Activated T-cell treated with anti-CD3 and anti-CD28 coated beads, Interleukin-2, amount 50 U/mL, for 72 hours (primary cell): Measurements from ENCODE around the gene MAN2B1. TPM values are rescaled to one million over a fixed set of nuclear protein-coding genes. Genes with fewer than 3 reads are reported as not detected.
"Not testable (repeated sequence)": the region's sequence is repeated elsewhere in the genome, so short reads cannot be mapped to it uniquely, and the experiment has no call there.

Source experiments
- ATAC-seq, 2 donors: fragments of 150-1000 bp; cut with Tn5 transposase; replicated peaks in 1 of 2; 2 replicates each; pipeline ENCODE4 v1.10.0; 2021; ENCODE audit warnings: moderate library complexity in 2 of 2, mild to moderate bottlenecking in 1 of 2
- DNase-seq, 2 donors: peaks; one replicate each; pipeline ENCODE4 v3.0.0; 2021 to 2022; ENCODE audit warnings: mixed read lengths in 1 of 2
- H3K27ac Mint-ChIP-seq: one replicate; pipeline ENCODE4 v1.8.0; 2022; ENCODE audit warnings: mild to moderate bottlenecking, moderate library complexity, mixed read lengths
- H3K27me3 Mint-ChIP-seq: one replicate; pipeline ENCODE4 v1.8.0; 2022; ENCODE audit warnings: low read depth, mixed read lengths
- H3K36me3 Mint-ChIP-seq, 2 donors: one replicate each; pipeline ENCODE4 v1.8.0; 2022; ENCODE audit warnings: mixed read lengths in 2 of 2, mild to moderate bottlenecking in 1 of 2; ENCODE audit not compliant: insufficient read depth in 2 of 2
- H3K4me1 Mint-ChIP-seq: one replicate; pipeline ENCODE4 v1.8.0; 2022; ENCODE audit warnings: low read depth, mixed read lengths
- H3K4me3 Mint-ChIP-seq, 2 donors: one replicate each; pipeline ENCODE4 v1.8.0; 2022; ENCODE audit warnings: mild to moderate bottlenecking in 2 of 2, mixed read lengths in 2 of 2, moderate library complexity in 2 of 2
- H3K9me3 Mint-ChIP-seq, 2 donors: one replicate each; pipeline ENCODE4 v1.8.0; 2022; ENCODE audit warnings: mixed read lengths in 2 of 2
- total RNA-seq, 2 donors: library from RNA; stranded (reverse); gene quantifications; one replicate each; pipeline ENCODE4 v1.2.3, GENCODE V29; 2022

The MAN2B1 gene
- total RNA-seq, 2 donors from 2014 or later: 75.8 to 109 TPM

DNA sequence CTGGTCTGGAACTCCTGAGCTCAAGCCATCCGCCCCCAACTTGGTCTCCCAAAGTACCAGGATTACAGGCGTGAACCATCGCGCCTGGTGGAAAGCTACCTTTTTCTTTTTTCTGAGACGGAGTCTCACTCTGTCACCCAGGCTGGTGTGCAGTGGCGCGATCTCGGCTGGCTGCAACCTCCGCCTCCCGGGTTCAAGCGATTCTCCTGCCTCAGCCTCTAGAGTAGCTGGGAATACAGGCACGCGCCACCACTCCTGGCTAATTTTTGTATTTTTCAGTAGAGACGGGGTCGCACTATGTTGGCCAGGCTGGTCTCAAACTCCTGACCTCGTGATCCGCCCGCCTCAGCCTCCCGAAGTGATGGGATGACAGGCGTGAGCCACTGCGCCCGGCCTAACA is 30.9 kb upstream of the MAN2B1 start:
- Mint-ChIP-seq H3K4me1 (peaks cover 11% of the 10 kb centered on the region), H3K4me3 (peak overlapping the region; percentile 51 to 53), H3K27ac (peak overlapping the region; percentile 38)
- H3K27me3 Mint-ChIP-seq, H3K36me3 Mint-ChIP-seq, DNase-seq, ATAC-seq, H3K9me3 Mint-ChIP-seq: not testable (repeated sequence)

DNA sequence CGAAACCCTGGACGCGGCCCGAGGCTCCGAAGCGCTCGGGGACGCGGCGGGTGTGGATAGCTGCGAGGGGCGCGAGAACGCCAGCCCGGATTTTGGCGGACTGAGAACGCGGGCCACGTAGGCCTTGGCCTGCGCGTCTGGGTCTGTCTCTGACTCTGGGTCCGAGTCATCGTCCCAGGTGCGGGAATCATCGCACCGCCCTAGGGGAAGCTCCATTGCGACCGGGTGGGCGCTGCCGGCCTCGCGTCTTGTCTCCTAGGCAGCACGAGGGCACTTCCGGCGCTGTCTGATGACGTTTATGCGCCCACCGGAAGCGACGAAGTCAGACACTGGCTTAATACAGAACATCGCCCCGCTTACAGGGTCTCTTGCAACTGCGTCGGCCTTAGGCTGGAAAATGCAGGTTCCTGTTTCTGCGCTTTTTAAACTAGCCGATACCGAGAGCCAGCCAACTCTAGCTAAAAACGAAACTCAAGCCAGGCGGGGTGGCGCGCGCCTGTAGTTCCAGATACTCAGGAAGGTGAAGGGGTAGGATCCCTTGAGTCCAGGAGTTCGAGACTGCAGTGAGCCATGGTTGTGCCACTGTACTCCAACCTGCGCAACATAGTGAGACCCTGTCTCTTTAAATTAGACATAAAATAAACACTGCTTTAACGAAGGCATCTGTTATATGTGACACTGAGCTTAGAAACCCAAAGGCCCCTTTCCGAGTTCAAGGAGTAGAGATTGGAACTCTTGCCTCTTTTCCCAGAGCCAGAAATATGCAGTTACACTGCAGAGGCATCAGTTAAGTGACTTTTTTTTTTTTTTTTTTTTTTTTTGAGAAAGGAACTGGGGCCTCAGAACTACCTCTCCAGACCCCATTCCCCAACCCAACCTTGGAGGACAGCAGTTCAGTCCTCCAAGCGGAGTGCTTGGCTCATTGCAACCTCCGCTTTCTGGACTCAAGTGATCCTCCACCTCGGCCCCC is 30.1 kb upstream of the MAN2B1 start, which contains the start of gene FBXW9:
TSS of gene FBXW9 (minus strand) at position 266 of the 970 bp plus-strand sequence. CDS start at position 216, 50 bp downstream.
- Mint-ChIP-seq H3K27me3 (no peaks in the 10 kb centered on the region), H3K27ac (peak within 1 kb of the TSS; percentile 97), H3K36me3 (peaks cover 0 to 4% of the 10 kb centered on the region in 2 donors), H3K4me1 (peaks cover 11% of the 10 kb centered on the region), H3K4me3 (peak within 1 kb of the TSS; percentile 87 to 97), H3K9me3 (no peaks in the 10 kb centered on the region)
- ATAC-seq (peak; percentile 94 to 95), DNase-seq (peak; percentile 96 to 97)

DNA sequence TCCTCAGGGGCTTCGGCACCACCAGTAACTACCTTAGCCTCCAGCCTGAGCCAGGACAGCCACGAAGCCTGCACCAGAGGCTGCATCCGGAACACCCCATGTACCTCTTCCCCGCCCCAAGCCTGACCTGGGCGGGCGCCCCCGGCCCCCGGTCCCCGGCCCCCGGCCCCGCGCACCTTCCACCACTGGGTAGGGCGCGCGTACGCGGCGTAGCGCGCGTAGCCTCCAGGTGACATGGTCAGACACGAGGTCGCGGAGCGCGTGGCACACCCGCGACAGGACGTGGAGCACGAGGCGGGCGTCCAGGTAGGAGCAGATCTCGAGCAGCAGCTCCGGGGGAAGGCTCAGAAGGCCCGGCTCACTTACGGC is 29.4 kb upstream of the MAN2B1 start:
- H3K4me1 Mint-ChIP-seq: peaks cover 11% of the 10 kb centered on the region
- H3K36me3 Mint-ChIP-seq: peaks cover 0 to 4% of the 10 kb centered on the region in 2 donors
- H3K27ac Mint-ChIP-seq: no peak overlapping the region
- ATAC-seq: peak; percentile 16 to 21
- DNase-seq: peak in 1 of 2 donors; percentile 23
- H3K9me3 Mint-ChIP-seq: no peaks in the 10 kb centered on the region
- H3K27me3 Mint-ChIP-seq: no peaks in the 10 kb centered on the region
- H3K4me3 Mint-ChIP-seq: peak overlapping the region; percentile 87 to 97

DNA sequence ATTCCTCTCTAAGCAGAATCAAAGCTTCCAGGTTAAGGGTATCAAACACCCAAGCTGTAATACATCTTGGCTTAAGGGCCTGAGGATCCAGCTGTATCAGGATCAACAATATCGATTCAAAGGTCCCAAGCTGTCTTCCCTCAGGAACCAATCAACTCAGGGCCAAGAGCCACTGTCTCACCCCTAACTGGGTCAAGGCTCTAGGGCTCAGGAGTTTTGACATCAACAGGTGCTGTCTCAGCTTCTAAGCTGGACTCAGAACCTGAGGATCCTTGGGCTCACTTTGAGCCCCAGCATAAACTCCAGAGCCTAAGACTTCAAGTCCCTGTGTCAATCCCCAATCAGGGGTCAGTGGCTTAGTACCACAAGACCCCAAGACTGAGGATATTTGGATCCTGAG is 29.0 kb upstream of the MAN2B1 start:
- Mint-ChIP-seq H3K4me1 (peaks cover 11% of the 10 kb centered on the region), H3K27ac (no peak overlapping the region), H3K36me3 (peaks cover 0 to 2% of the 10 kb centered on the region in 2 donors), H3K27me3 (no peaks in the 10 kb centered on the region), H3K4me3 (peak overlapping the region; percentile 70 to 87), H3K9me3 (no peaks in the 10 kb centered on the region)
- no peak for ATAC-seq
- DNase-seq: no peak

DNA sequence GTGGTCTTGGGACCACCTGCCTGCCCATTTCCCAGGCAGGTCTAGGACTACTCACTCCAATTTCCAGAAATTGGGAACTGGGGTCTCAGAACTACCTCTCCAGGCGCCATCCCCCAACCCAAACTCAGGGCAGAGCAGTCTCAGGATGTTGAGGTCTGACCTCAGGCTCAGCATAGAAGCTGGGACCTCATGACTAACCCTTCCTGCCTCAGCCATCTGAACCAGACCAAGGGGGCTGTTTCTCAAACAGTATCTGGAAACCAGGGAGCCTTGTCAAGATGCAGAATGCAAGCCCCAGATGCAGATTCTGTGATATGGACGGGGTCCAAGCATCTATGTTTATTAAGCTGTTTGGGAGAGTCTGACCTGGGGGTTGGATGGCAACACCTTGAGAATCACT is 28.6 kb upstream of the MAN2B1 start:
- Mint-ChIP-seq H3K36me3 (peaks cover 0 to 2% of the 10 kb centered on the region in 2 donors), H3K4me1 (peaks cover 11% of the 10 kb centered on the region), H3K27me3 (no peaks in the 10 kb centered on the region), H3K4me3 (peak overlapping the region; percentile 31 to 87), H3K27ac (no peak overlapping the region), H3K9me3 (no peaks in the 10 kb centered on the region)
- ATAC-seq: peak in 1 of 2 donors; percentile 24
- no peak for DNase-seq

DNA sequence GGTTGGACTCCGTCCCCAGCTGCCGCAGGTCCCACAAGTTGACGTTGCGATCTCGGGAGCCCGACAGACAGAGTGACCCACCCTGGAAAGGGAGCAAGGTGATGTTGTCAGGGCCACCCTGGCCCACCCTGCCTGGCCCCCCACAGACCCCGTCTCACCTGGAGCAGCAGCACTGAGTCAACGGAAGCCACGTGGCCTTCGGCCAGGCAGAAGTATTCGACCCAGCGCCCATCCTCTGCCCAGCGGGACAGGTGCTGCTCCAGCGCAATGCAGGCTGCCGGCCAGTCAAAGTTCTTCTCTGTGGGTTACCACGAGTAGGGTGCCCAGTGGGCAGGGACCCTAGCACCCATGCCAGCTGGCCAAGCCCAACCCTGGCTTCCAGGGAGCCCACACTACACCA is 28.1 kb upstream of the MAN2B1 start:
- DNase-seq: no peak
- Mint-ChIP-seq H3K36me3 (peaks cover 0 to 2% of the 10 kb centered on the region in 2 donors), H3K9me3 (no peaks in the 10 kb centered on the region)

DNA sequence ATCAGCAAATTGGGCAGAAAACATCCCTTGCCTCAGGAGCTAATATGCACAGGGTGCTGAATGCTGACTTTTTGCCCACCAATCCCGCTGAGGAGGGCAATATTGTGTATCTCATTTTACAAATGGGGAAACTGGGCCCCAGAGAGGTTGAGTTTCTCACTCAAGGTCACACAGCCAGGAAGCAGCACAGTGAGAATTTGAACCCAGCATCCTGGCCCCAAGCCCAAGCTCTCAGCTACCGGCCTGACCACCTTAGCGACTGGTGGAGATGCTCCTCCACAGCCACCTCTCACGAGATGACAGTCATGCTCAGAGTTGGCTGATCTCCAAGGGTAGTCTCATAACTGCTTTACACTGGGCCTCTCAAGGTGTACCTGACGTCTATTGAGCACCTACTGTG is 26.4 kb upstream of the MAN2B1 start:
- no peak overlapping the region for H3K27ac Mint-ChIP-seq
- no peak overlapping the region for H3K4me3 Mint-ChIP-seq
- H3K9me3 Mint-ChIP-seq: no peaks in the 10 kb centered on the region
- H3K36me3 Mint-ChIP-seq: no peaks in the 10 kb centered on the region
- DNase-seq: no peak
- H3K27me3 Mint-ChIP-seq: no peaks in the 10 kb centered on the region
- H3K4me1 Mint-ChIP-seq: peaks cover 6% of the 10 kb centered on the region
- ATAC-seq: no peak

More for the DNA sequence above, 28.1 kb upstream of the MAN2B1 start:
- Mint-ChIP-seq H3K27ac (no peak overlapping the region), H3K27me3 (no peaks in the 10 kb centered on the region), H3K4me3 (no peak overlapping the region), H3K4me1 (peaks cover 11% of the 10 kb centered on the region)
- no peak for ATAC-seq

DNA sequence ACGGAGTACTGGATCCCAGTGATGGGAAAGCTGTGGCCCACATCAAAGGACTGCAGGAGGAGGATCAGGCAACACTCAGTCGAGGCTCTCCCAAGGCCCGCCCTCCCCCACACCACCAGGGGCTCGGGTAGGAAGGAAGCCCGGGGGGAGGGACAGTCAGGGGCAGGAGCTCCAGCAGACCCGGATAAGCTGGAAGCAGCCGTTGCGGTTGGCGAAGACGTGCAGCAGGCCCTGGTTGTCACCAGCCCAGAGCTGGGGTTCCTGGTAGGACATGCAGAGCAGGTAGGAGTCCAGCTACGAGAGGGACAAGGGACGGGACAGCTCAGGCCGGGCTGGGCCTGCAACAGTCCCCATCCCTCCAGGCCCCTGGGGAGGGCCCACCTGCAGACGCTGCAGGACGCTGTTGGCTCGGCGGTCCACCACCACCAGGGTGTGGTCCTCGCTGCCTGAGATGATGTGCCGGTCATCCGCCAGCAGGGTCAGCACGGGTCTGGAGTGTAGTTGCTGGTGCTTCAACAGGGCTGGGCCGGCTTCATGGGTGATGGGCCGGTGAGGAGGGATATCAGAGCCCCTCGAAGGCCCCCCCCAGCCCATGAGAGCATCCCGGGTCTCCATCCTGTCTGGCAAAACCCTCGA is 23.2 kb upstream of the MAN2B1 start:
- H3K4me3 Mint-ChIP-seq: no peak overlapping the region
- ATAC-seq: no peak
- no peaks in the 10 kb centered on the region for H3K36me3 Mint-ChIP-seq
- no peaks in the 10 kb centered on the region for H3K4me1 Mint-ChIP-seq
- DNase-seq: no peak
- no peak overlapping the region for H3K27ac Mint-ChIP-seq
- no peaks in the 10 kb centered on the region for H3K27me3 Mint-ChIP-seq
- H3K9me3 Mint-ChIP-seq: no peaks in the 10 kb centered on the region

DNA sequence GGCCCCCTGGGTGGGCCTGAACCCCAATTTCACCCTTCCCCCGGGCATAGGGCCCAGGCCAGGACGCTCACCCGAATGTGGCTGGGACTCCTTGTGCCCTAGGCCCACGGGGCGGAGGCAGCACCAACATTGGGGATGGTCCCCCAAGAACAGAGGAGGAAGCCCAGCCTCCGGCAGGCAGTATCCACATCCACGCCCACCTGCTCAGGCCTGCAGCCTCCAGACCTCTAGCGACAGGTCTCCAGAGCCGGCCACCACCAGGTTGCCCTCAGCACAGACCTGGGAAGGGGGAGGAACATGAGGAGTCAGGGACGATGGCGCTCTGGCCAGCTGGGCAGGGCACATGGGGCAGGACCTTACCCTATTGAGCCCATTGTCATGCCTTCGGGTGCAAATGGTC is 22.5 kb upstream of the MAN2B1 start:
- no peaks in the 10 kb centered on the region for H3K36me3 Mint-ChIP-seq
- H3K9me3 Mint-ChIP-seq: no peaks in the 10 kb centered on the region
- DNase-seq (no peak), ATAC-seq (no peak)
- H3K4me1 Mint-ChIP-seq: no peaks in the 10 kb centered on the region
- no peak overlapping the region for H3K4me3 Mint-ChIP-seq
- no peaks in the 10 kb centered on the region for H3K27me3 Mint-ChIP-seq
- H3K27ac Mint-ChIP-seq: no peak overlapping the region

DNA sequence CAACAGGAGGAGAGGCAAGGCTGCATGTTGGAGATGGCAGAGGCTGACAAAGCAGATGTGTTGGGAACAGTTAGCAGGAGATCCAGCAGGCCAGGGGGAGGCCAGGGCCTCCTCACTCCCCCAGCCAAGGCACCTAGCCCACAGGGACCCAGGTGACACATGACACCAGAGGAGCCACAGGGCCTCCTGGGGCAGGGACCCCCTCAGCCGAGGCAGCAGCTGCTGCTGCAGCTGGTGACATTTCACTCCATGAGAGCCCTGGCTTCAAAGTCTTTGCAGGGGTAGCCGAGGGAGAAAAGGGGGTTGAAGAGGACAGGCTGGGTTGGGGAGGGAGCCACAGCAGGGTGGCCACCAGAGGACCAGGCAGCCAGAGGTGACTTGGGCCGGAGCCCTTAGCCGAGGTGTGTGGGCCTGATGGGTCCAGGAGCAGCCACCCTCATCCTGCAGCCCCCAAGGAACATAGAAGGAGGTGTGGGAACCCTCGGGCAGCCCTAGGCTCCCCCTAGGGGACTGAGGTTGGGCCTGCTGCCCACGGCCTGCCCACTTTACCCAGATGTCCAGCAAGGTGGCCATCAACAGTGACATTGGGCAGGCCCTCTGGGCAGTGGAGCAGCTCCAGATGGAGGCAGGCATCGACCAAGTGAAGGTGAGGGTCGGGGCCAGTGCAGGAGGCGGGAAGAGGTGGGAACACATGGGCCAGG is 21.1 kb upstream of the MAN2B1 start, which contains the start of gene GNG14:
TSS of gene GNG14 (plus strand) at position 503 of the 701 bp plus-strand sequence. CDS start at position 554, 51 bp downstream.
- no peaks in the 10 kb centered on the region for H3K36me3 Mint-ChIP-seq
- H3K27me3 Mint-ChIP-seq: no peaks in the 10 kb centered on the region
- no peak within 1 kb of the TSS for H3K27ac Mint-ChIP-seq
- H3K9me3 Mint-ChIP-seq: no peaks in the 10 kb centered on the region
- ATAC-seq (no peak), DNase-seq (no peak)
- no peak within 1 kb of the TSS for H3K4me3 Mint-ChIP-seq
- peaks cover 5% of the 10 kb centered on the region for H3K4me1 Mint-ChIP-seq

DNA sequence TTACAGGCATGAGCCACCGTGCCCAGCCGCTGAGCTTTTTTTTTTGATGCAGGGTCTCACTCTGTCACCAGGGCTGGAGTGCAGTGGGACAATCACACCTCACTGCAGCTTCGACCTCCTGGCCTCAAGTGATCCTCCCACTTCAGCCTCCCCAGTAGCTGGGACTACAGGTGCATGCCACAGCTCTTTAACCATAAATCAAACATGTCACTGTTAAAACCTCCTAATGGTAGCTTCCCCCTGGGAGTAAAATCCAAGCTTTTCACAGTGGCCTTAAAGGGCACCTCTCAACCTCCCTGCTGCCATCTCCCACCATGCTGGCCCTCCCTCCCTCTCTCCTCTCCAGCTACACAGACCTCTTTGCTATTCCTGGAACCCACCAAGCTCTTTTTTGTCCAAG is 19.3 kb upstream of the MAN2B1 start:
- Mint-ChIP-seq H3K27ac (no peak overlapping the region), H3K36me3 (peaks cover 4% of the 10 kb centered on the region in 2 donors), H3K9me3 (no peaks in the 10 kb centered on the region), H3K4me3 (no peak overlapping the region), H3K27me3 (no peaks in the 10 kb centered on the region), H3K4me1 (peaks cover 10% of the 10 kb centered on the region)
- no peak for DNase-seq
- no peak for ATAC-seq

DNA sequence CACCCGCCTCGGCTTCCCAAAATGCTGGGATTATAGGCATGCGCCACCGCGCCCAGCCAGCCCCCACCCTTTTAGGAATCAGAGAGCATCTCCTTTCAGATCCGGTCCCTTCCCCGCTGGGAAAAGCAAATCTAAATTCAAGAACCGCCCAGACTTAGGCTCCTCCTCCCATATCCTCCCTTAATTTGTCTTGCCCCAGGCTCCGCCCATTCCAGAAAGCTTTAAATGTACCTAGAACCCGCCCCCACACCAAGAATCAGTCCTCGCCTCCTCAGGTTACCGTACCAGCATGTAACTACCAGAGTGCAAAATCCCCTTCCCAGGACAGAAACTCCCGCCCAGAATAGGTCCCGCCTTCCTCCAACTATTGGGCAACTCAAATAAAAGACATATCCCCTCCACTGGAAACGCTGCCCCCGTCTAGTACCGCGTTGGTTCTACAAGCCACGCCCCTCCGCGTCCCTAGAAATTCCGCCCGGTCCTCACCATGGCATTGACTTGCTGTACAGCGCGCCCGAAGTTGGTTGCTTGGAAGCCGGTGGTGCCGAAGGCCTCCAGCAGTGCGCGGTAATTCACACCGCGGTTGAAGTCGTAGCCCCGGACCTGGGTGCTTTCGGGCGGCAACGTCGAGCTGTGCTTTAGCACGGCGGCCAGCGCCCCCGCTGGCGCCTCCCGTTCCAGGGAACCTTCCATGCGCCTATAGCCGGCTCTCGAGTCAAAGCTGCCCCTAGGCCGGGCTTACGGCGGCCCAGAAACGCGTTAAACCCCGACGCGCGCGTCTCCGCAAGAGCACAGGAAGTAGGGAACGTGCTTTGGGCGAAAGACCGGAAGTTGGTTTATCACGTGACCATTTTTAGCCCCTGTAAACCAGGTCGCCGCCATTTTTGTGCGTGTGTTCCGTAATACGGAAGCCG is 14.8 kb upstream of the MAN2B1 start, which contains the start of gene DHPS:
TSS of gene DHPS (minus strand) at position 807 of the 914 bp plus-strand sequence. CDS start at position 693, 114 bp downstream.
- H3K9me3 Mint-ChIP-seq: no peaks in the 10 kb centered on the region
- H3K4me1 Mint-ChIP-seq: peaks cover 31% of the 10 kb centered on the region
- H3K27ac Mint-ChIP-seq: peak within 1 kb of the TSS; percentile 97
- ATAC-seq: peak; percentile 87 to 89
- peaks cover 5 to 18% of the 10 kb centered on the region in 2 donors for H3K36me3 Mint-ChIP-seq
- H3K27me3 Mint-ChIP-seq: no peaks in the 10 kb centered on the region
- peak within 1 kb of the TSS; percentile 95 to 98 for H3K4me3 Mint-ChIP-seq
- DNase-seq: peak; percentile 90 to 95
